HG03135 (cell line): ENCODE results near the gene SSNA1.

Experiments
- ATAC-seq: cut with Tn5 transposase; IDR thresholded peaks from one replicate; pipeline ENCODE4 v1.9.1; 2021; ENCODE audit warnings: mild to moderate bottlenecking, moderate library complexity; ENCODE audit not compliant: unreplicated experiment

Gene SSNA1

DNA sequence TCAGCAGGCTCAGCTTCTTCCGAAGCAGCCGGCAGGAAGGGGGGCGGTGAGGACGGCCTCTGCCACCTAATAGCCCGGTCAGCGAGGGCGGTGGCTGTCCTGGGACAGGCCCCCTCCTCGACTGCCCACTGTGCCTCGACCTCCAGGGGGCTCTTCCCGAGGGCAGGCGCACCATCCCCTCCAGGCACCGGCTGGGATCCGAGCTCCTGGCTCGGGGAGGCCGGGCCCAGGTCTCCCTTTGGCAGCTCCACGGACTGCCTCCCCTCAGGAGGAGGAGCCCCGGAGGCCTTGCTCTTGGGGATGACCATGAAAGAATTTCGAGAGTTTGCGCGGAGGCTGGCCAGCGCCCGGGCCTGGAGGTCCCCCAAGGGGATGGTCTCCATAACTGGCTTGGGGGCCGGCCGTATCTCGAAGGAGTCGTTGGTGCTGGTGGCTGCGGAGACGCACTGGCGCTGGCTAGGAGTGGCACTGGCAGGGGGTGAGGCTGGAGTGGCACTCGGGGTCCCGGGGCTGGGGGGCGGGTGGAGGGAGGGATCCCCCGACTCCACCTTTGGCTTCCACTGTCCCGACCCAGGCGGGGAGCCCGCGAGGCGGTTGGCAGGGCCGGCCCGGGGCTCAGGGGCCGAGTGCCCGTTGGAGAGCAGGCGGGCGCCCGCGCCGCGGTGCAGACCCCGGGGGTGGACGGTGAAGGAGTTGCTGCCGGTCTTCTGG is 11.1 kb downstream of the SSNA1 start:
- ATAC-seq, result no peak

DNA sequence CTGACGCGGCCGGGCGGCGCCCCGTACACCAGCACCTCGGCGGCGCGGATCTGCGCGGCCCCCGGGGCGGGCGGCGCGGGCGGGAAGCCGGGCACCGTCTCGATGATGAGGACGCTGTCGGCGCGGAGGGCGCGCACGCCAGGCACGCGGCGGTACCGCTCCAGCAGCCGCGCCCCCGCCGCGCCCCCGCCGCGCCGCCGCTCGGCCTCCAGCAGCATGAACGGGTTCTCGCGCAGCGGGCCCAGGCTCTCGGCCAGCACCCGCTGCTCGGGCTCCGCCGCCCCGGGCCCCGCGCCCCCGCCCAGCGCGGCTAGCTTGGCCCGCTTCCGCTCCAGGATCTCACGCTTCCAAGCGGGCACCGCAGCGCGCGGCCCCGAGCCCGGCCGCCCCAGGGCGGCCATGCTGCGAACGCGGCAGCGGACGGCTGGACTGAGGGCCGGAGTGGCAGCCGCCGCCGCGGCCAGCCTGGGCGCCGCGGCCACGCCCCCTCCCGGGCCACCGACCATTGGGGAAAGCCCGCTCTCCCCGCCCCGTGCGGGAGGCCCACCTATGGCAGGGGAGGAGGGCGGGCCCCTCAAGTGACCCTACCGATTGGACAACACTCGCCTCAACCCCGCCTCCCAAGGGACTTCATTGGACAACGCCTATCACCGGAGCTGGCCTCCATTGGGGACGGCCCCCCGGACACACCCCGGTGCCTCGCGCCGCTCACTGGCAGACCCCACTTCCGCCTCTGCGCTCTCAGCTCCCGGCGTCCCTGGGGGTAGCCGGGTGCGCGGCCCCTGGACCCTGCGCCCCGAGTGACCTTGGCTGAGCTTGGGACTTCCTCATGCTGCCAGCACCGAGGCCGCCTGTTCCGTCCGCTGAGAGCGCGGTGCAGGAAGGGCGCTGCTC is 12.1 kb downstream of the SSNA1 start, which contains the start of gene TPRN:
Gene TPRN (minus strand): TSS at position 431 of the 894 bp plus-strand sequence. CDS start 30 bp downstream, at position 401.
- peak; percentile 84 for ATAC-seq

DNA sequence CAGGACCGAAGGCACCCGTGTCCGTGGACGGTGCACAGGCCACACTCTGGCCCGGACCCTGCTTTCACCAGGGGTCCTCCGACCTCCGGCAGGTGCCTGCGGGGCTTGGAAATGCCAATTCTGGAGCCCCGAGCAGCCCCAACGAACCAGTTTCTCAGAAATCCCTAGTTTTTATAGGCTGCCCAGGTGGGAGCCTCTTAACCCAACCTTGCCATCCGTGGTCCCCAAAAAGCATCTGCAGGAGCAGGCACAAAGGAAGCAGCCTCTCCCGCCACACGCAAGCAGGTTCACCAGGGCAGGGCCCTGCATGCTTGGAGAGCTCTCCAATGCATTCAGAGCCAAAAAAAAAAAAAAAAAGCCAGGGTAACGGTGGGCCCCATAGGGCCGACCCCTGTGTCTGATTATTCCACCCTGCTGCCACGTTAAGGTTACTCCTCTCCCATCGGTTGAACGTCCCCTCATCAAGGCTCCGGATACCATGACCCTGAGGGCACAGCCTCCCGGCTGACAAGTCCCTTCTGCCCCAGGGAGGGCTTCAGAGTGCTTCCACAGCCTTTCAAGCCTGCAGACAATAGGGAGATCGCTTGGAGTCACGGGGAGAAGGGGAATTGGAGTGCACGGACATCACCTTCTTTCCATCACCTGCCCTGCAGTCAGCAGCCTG is 12.9 kb downstream of the SSNA1 start:
- ATAC-seq, result no peak

DNA sequence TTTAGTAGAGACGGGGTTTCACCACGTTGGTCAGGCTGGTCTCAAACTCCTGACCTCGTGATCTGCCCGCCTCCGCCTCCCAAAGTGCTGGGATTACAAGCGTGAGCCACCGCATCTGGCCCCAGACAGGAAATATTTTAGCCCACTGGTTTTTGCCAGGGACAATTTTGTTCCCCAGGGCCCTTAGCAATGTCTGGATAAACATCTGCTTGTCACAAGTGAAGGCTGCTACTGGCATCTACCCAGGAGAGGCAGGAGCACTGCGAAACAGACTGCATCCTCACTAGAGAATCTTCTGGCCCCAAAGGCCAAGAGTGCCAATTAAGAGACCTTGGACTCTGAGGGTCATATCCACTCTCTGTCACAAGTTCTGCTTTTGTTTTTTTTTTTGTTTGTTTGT is 14.5 kb downstream of the SSNA1 start:
- no peak for ATAC-seq

DNA sequence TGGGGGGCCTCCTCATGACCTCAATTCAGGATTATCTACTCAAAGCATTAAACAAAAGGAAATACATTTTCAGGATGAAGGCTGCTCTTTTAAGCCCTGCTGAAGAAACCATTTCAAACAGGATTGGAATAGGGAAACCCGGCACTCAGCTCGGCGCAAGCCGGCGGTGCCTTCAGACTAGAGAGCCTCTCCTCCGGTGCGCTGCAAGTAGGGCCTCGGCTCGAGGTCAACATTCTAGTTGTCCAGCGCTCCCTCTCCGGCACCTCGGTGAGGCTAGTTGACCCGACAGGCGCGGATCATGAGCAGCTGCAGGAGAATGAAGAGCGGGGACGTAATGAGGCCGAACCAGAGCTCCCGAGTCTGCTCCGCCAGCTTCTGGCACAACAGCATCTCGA is 16.3 kb downstream of the SSNA1 start:
- no peak for ATAC-seq

DNA sequence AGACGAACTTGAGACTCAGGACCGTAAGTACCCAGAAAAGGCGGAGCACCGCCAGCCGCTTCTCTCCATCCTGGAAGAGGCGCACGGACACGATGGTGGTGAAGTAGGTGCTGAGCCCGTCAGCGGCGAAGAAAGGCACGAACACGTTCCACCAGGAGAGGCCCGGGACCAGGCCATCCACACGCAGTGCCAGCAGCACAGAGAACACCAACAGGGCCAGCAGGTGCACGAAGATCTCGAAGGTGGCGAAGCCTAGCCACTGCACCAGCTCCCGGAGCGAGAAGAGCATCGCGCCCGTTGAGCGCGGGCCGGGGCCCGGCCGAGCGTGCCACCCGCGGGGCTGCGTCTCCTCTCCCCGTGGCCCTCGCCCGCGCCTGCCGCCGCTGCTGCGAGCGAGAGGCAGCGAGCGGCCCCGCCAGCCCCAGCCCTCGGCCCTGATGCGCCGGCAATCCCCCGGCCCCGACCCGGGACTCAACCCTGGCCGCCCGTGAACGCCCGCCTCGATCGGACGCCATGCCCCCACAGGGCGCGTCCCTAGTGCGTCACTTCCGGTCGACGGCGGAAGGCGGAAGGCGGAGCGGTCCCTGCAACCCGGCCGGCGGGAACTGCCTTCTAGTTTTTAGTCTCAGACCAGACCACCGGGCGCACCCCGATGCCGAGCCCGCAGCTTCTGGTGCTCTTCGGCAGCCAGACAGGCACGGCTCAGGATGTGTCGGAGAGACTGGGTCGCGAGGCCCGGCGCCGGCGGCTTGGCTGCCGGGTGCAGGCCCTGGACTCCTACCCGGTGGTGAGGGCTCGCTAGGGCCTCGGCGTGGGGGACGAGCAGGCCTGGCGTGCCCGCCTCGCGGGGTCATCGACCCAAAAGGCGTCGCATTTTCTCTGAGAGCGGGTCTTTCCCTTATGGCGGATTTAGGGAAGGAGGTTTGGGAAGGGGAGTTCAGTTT is 16.9 kb downstream of the SSNA1 start, which contains the start of the genes NDOR1 and TMEM203:
Gene NDOR1 (plus strand): TSS at position 575 of the 944 bp plus-strand sequence. CDS start 78 bp downstream, at position 653.
Gene TMEM203 (minus strand): TSS at position 523 of the 944 bp plus-strand sequence. CDS start 234 bp downstream, at position 289.
- ATAC-seq, result peak; percentile 40

DNA sequence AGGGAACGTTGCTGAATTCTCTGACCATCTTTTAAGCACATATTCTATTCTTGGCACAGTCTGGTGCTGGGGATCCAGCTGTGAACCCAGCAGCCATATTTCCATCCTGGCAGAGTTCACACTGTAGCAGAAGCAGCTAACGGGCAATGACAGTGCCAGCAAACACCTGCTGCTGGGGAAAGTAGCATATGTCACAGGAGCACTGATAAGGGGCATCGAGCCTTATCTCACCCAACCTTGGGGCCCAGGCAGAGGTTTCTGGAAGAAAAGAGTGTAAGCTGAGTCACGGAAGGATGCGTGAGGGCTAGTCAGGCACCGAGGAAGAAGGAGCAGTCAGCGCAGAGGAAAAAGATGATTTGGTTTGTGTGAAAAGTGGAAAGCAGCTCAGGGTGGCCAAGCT is 18.1 kb downstream of the SSNA1 start:
- ATAC-seq, result no peak

DNA sequence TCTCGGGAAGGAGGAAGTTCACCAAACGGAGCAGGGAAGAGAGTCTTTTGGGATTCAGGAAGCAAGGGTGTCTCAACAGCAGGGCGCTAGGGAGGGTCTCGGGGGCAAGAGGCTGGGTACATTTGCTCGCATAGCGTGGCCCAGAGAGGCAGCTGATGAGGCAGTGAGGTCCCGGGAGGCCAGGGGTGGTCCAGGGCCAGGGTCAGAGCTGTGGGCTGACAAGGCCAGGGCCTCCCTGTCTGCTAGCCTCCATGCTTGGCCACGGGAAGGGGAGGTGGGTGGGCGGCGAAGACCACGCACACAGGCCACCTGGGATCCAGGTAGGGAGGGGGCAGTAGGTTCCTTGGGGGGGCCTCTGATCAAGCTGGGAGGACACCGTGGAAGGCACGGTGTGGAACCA is 23.1 kb downstream of the SSNA1 start:
- ATAC-seq, result no peak

DNA sequence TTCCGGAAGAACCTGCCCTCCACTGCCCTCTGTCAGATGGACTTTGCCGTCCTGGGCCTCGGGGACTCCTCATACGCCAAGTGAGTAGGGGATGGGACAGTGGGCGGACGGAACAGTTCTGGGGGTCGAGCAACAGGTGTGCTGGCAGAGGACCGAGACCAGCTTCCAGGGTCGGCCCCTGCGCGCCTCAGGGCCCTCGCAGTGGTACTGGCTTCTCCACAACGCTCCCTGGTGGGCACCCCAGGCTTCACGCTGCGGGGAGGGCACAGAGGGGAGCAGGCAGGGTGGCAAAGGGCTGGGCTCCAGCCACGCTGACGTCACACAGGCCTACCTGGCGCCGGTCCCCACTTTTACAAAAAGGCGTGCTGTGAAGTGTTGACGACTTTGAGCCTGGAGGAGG is 24.0 kb downstream of the SSNA1 start:
- ATAC-seq, result no peak

DNA sequence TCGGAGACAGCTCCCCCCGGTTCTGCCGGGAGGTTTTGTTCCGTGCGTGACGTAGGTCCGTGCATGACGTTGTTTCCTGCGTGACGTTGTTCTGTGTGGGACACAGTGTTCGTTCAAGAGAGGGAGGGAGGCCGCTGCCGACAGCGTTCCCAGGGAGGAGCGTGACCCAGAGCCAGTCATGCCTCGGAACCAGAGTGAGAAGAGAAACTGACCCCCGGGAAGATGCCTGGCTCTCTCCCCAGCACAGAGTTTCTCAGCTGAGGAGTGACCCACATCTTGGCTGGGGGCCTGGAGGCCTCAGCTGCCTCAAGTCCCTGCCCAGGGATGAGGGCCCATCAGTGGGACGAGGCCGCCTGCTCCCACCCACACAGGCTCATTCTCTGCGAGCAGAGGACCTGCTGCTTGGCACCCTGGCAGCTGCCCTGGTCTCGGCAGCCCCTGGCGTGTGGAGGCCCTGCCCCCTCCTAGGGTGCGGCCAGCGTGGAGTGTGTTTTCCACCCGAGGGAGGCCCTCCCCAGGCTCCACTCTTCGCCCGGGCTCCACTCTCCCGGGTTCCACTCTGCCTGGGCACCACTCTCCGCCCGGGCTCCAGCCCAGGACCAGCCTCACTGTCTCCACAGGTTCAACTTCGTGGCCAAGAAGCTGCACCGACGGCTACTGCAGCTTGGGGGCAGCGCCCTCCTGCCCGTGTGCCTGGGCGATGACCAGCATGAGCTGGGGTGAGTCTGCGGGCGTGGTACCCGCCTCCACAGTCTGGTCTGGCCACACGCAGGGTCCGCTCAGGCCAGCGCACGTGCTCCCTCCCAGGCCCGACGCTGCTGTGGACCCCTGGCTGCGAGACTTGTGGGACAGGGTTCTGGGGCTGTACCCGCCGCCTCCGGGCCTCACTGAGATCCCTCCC is 24.9 kb downstream of the SSNA1 start:
- no peak for ATAC-seq

DNA sequence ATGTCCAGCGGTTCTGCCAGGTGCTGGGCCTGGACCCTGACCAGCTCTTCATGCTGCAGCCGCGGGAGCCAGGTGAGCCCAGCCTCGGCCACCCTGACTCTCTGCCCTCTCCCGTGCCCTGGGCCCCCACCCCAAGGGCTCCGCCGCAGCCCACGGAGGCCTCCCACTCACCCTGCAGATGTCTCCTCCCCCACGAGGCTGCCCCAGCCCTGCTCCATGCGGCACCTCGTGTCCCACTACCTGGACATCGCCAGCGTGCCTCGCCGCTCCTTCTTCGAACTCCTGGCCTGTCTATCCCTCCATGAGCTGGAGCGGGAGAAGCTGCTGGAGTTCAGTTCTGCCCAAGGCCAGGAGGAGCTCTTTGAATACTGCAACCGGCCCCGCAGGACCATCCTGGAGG is 26.1 kb downstream of the SSNA1 start:
- no peak for ATAC-seq

DNA sequence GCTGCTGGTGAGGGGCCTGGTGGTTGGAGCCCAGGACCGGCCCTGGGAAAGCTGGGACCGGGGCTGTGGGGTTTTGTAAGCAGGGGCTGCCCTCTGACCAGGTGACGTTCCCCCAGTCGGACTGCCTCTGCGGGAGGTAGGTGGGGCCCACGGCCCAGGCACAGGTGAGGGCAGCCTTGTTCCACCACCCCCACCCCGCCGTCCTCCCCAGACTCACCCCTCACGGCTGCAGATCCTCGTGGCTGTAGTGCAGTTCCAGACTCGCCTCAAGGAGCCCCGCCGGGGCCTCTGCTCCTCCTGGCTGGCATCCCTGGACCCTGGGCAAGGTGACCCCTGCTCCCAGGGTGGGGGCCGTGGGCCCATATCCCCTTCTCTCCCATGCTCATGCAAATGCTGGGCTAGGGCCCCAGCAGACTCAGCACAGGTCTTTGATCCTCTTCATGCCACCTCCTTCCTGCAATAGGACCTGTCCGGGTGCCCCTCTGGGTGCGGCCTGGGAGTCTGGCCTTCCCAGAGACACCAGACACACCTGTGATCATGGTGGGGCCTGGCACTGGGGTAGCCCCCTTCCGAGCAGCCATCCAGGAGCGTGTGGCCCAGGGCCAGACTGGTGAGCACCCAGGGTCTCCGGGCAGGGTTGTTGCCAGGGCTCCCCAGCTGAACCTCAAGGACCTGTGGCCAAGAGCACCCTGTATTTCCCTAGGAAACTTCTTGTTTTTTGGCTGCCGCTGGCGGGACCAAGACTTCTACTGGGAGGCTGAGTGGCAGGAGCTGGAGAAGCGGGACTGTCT is 26.9 kb downstream of the SSNA1 start:
- ATAC-seq, result no peak

DNA sequence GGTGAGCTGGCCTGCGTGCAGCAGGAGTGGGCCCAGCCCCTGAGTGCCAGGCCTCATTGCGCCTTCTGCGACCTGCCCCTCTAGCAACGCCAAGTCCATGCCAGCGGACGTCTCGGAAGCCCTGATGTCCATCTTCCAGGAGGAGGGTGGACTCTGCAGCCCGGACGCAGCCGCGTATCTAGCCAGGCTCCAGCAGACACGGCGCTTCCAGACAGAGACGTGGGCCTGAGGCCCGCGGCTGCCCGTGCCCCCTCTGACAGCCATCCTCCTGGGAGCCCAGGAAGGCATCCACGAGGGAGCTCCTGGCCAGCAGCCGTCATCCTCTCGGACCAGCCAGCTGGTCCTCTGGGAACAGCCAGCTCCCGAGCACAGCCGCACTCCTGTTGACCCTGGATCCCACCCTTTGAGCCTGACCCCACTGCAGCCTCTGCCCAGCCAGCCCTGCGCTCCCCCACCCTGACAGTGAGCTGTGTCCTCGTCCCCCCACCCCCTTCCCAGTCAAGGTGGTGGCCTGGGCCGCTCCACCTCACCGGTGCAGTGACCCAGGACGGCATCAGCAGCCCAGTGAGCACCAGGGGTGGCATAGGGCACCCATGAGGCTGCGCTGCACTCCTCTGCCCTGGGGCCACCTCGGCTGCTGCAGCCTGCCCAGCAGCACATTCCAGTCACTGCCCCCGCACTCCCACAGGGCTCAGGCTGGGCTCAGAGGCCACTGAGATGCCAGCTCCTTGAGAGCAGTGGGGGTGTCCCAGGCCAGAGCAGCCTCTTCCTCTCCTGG is 27.9 kb downstream of the SSNA1 start:
- ATAC-seq, result no peak

DNA sequence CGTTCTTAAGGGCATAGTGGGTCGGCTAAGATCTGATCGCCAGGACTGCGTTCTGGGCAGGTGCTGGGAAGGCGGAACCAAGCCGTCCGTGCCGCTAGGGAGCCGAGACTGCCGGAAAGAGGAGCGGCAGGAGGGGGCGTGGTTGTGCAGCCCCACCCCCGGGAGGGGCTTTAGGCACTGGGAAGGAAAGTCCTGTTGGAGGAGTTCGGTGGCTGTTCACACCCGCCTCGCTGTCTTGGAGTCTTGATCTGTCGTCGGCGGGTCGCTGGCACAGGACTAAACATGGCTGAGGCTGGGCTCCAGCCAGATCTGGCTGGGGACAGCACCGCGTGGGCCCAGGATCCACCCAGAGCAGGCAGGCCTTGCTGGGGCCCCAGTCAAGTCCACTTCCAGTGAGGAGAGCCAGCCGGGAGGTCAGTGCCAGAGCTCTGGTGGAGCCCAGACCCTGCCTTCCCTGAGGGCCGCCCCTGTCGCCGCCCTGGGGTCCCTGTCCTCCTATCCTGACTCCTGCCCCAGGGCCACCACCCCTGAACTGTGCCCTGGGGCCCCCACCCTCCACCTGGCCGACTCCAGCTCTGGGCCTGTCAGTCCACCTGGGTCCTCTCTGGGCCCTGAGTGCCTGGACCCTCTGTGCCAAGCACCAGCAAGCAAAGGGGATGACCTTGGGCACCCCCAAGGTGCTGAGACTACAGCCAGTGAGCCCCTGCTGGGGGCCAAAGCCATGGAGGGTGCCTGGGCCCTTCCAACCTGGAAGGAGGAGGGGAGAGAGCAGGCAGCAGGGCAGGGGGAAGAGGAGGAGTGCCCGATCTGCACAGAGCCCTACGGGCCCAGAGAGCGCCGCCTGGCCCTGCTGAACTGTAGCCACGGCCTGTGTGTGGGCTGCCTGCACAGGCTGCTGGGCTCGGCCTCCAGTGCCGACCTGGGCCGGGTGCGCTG is 29.1 kb downstream of the SSNA1 start:
- no peak for ATAC-seq

DNA sequence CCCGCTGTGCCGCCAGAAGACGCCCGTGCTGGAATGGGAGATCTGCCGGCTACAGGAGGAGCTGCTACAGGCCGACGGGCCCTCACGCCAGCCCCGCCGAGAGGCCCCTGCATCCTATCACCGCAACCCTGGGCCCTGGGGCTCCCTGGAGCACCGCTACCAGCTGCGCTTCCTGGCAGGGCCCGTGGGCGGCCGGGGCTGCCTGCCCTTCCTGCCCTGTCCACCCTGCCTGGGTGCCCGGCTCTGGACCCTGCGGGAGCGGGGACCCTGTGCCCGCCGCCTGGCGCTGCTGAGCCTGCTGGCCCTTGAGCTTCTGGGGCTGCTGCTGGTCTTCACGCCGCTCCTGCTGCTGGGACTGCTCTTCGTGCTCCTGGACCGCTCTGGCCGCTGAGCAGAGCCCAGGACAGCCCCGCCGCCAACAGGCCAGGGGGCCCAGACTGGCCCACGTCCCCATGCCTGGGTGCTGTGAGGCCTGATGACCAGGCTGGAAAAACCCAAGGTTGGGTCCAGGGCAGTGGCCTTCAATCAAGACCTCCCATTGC is 29.8 kb downstream of the SSNA1 start:
- no peak for ATAC-seq

DNA sequence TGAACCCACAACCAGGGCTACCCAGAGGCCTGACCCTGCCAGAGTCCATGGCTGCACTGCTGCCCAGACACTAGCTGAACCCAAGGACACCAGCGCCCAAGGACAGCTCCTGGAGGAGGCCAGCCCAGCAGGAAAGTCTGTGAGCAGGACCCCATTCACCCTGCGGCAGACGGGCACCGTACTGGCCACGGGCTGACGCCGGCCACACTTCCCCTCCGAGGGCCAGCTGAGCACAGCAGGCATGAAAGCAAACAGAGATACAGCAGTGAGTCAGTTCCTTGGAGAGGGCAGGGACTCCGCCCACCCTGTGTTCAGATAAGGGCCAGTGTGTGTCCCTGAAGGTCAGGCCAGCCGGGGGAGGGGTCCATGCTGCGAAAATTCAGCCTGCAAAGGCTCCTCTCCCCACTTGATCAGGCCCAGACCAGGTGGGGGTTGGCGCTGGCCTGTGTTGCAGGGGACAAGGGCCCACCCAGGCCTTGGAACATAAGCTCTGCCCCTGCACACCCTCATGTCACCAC is 30.3 kb downstream of the SSNA1 start:
- no peak for ATAC-seq
